GM12864 (cell line): ENCODE results near the gene ENTPD6.

Experiments
- DNase-seq: peaks from one replicate; pipeline ENCODE4 v3.0.0-alpha.2; 2011; ENCODE audit warnings: low read depth
- H3K4me3 ChIP-seq: 2 replicates; pipeline ENCODE4 v1.5.1; 2011; ENCODE audit warnings: mild to moderate bottlenecking, low read depth, low read length, control low read depth
- CTCF ChIP-seq: IDR thresholded peaks from 2 replicates; pipeline ENCODE4 v1.5.1; 2011; ENCODE audit warnings: low read depth, mild to moderate bottlenecking, moderate library complexity, low read length, control low read depth, inconsistent platforms; ENCODE audit errors: missing control alignments

The ENTPD6 gene

DNA sequence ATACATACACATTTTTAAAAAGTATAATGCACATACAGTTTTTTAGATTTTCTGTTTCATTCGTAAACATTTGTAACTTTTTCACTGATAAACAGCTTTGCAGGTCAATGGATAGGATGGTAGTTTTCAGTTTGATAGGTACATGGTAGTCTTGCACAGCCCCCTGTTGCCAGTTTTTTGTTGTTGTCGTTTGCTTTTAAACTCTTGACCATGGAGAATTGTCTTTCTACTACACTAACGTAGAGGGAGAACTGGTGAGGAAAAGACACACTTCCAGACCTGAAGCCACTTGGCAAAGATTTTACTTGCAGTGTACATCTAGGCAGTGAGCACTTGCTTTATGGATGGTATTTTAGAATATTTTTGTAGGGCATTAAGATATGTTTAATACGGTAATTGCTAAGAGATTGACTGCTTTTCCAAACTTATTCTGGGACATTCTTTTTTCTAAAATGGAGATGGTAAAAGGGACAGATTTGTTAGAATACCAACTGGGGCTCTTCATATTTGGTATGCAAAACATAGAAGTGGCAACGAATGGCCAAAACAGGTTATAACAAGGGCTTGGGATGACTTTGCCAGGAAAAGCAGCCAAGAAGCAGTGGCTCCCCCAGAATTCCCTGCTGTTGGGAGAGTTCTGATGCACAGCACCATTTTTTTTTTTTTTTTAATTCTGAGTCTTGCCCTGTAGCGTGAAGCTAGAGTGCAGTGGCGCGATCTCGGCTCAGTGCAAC lies 53.9 kb downstream of the ENTPD6 start:
- no peak for TF ChIP-seq CTCF
- DNase-seq, result no peak
- H3K4me3 ChIP-seq, result peak overlapping the region; percentile 60

DNA sequence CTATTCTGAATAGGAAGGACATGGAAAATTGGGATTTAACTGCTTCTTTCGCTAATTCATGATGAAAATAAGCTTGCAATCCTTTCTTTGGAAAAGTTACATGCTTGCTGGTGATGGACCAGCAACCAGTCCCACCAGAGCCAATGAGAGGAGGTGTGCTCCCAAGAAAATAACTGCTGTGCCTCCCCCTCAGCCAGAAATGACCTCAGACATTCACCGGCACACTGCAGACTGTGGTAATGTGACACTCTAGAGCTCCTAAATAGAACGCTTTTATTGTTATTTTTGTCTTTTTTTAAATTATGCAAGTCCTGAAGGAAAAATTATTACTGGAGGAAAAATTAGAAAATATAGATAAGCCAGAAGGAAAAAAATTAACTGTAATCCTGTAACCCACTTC lies 55.0 kb downstream of the ENTPD6 start:
- H3K4me3 ChIP-seq, result no peak overlapping the region
- TF ChIP-seq CTCF, result no peak
- no peak for DNase-seq

- no peak for TF ChIP-seq CTCF
- no peak overlapping the region for H3K4me3 ChIP-seq
Measured at GRCh38 chr20:25251019-25251418, 55.5 kb downstream of the ENTPD6 start.

GRCh38 chr20:25251558-25251957 lies 56.0 kb downstream of the ENTPD6 start:
- DNase-seq, result no peak
- TF ChIP-seq CTCF, result no peak
- no peak overlapping the region for H3K4me3 ChIP-seq

More at GRCh38 chr20:25251019-25251418, 55.5 kb downstream of the ENTPD6 start:
- no peak for DNase-seq

GRCh38 chr20:25252230-25252651 lies 56.7 kb downstream of the ENTPD6 start:
- DNase-seq, result no peak
- no peak overlapping the region for H3K4me3 ChIP-seq
- no peak for TF ChIP-seq CTCF

- TF ChIP-seq CTCF, result no peak
- H3K4me3 ChIP-seq, result no peak overlapping the region
- no peak for DNase-seq
Measured at GRCh38 chr20:25252686-25253421, 57.3 kb downstream of the ENTPD6 start.
